Upper lobe of right lung (tissue), 1 donor: ENCODE data around the gene UBE2H. TPM values are rescaled to one million over a fixed set of nuclear protein-coding genes. Genes with fewer than 3 reads are reported as not detected.
A peak's percentile ranks its signal among the peaks of the same experiment; 100 is the strongest.
"Not testable (repeated sequence)": the region's sequence is repeated elsewhere in the genome, so short reads cannot be mapped to it uniquely, and the experiment has no call there.

Experiments used
- ATAC-seq: fragments of 200-7000 bp; cut with Tn5 transposase; one replicate; pipeline ENCODE4 v1.9.1; 2020; ENCODE audit warnings: mild to moderate bottlenecking, moderate library complexity
- DNase-seq: peaks from one replicate; pipeline ENCODE4 v3.0.0-alpha.2; 2020
- H3K27ac ChIP-seq: fragments of 200-600 bp; one replicate; pipeline ENCODE4 v1.8.0; 2022
- H3K27me3 ChIP-seq: fragments of 200-600 bp; one replicate; pipeline ENCODE4 v1.8.0; 2022; ENCODE audit warnings: mild to moderate bottlenecking
- H3K36me3 ChIP-seq: fragments of 200-600 bp; one replicate; pipeline ENCODE4 v1.8.0; 2022
- H3K4me1 ChIP-seq: fragments of 200-600 bp; one replicate; pipeline ENCODE4 v1.8.0; 2022
- H3K4me3 ChIP-seq: fragments of 200-600 bp; one replicate; pipeline ENCODE4 v1.8.0; 2022; ENCODE audit warnings: mild to moderate bottlenecking
- H3K9me3 ChIP-seq: fragments of 200-600 bp; one replicate; pipeline ENCODE4 v1.8.0; 2022
- CTCF ChIP-seq: fragments of 200-600 bp; IDR thresholded peaks from one replicate; pipeline ENCODE4 v1.8.0; 2022; ENCODE audit warnings: antibody characterized with exemption
- intact Hi-C: fragments of 100-400 bp; cut with DNase I; formaldehyde crosslinking; loops from one replicate; pipeline ENCODE4 v1.11.0; 2022
- total RNA-seq: library from RNA; stranded (reverse); fragmentation: NEBNext Ultra II Directional; extraction: Animal tissue kit (Norgen Biotek cat#: 25700); gene quantifications from one replicate; pipeline ENCODE4 v1.2.1, GENCODE V29; 2021
- donor health status: DM: no; HTN: yes; CAD: no; lungs with severe emphysema.

Gene UBE2H
- total RNA-seq, 1 donor from 2014 or later = 69.1 TPM

GRCh38 chr7:129862682-129863081, 90.1 kb downstream of the UBE2H start:
- no peak for TF ChIP-seq CTCF
- H3K4me1 ChIP-seq = peaks cover 71% of the 10 kb centered on the region
- intact Hi-C loops = no loop called here

GRCh38 chr7:129860784-129861183, 92.0 kb downstream of the UBE2H start:
- H3K4me3 ChIP-seq, H3K36me3 ChIP-seq, H3K27ac ChIP-seq, H3K27me3 ChIP-seq, intact Hi-C loops, ATAC-seq, H3K9me3 ChIP-seq, DNase-seq: not testable (repeated sequence)
- H3K4me1 ChIP-seq = peaks cover 71% of the 10 kb centered on the region

More at GRCh38 chr7:129862682-129863081, 90.1 kb downstream of the UBE2H start:
- no peak for ATAC-seq
- Histone ChIP-seq H3K9me3 (no peaks in the 10 kb centered on the region), H3K27me3 (no peaks in the 10 kb centered on the region), H3K36me3 (no peaks in the 10 kb centered on the region), H3K4me3 (no peak overlapping the region), H3K27ac (no peak overlapping the region)
- no peak for DNase-seq

- ATAC-seq (peak; percentile 83), DNase-seq (no peak)
- no peak for TF ChIP-seq CTCF
- H3K36me3 ChIP-seq = no peaks in the 10 kb centered on the region
- H3K27me3 ChIP-seq = no peaks in the 10 kb centered on the region
- intact Hi-C loops = no loop called here
- no peak overlapping the region for H3K27ac ChIP-seq
- no peak overlapping the region for H3K4me3 ChIP-seq
- H3K9me3 ChIP-seq = no peaks in the 10 kb centered on the region
- peaks cover 68% of the 10 kb centered on the region for H3K4me1 ChIP-seq
Measured at GRCh38 chr7:129859183-129859582, 93.6 kb downstream of the UBE2H start.

- Histone ChIP-seq H3K36me3 (no peaks in the 10 kb centered on the region), H3K4me1 (peaks cover 68% of the 10 kb centered on the region), H3K9me3 (no peaks in the 10 kb centered on the region), H3K27ac (no peak overlapping the region), H3K27me3 (no peaks in the 10 kb centered on the region), H3K4me3 (no peak overlapping the region)
- ATAC-seq (no peak), DNase-seq (no peak)
- TF ChIP-seq CTCF = no peak
- intact Hi-C loops = no loop called here
Measured at GRCh38 chr7:129858490-129858889, 94.3 kb downstream of the UBE2H start.

DNA sequence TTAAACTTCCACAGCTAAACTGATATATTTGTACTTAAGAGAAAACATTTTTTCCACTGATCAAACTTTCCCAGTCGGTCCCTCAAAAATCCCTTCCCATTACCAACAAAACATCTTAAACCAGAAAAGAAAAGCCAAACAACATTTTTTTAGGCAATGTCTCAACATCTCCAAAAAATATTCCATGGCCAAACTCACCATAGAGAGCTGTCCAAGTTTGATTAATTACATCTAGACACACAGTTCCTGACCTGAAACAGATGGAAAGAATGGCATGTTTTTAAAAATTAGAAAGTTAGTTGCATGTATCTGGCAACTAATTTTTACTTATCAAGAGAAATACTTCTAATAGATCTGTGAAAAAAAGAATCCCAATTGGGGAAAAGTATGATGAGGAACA, 95.4 kb downstream of the UBE2H start:
- TF ChIP-seq CTCF = no peak
- intact Hi-C loops = no loop called here
- DNase-seq (no peak), ATAC-seq (no peak)
- no peaks in the 10 kb centered on the region for H3K27me3 ChIP-seq
- H3K4me1 ChIP-seq = peaks cover 57% of the 10 kb centered on the region
- H3K27ac ChIP-seq = no peak overlapping the region
- H3K36me3 ChIP-seq = no peaks in the 10 kb centered on the region
- H3K9me3 ChIP-seq = no peaks in the 10 kb centered on the region
- H3K4me3 ChIP-seq = no peak overlapping the region

GRCh38 chr7:129855935-129856717, 96.6 kb downstream of the UBE2H start:
- Histone ChIP-seq H3K4me1 (peaks cover 46% of the 10 kb centered on the region), H3K4me3 (no peak overlapping the region), H3K9me3 (no peaks in the 10 kb centered on the region), H3K27me3 (no peaks in the 10 kb centered on the region), H3K27ac (no peak overlapping the region), H3K36me3 (no peaks in the 10 kb centered on the region)
- TF ChIP-seq CTCF = no peak
- DNase-seq (no peak), ATAC-seq (no peak)
- intact Hi-C loops = no loop called here
